Gastrocnemius medialis (tissue), 4 donors: ENCODE measurements around the gene PRM2. TPM values are rescaled to one million over a fixed set of nuclear protein-coding genes. Genes with fewer than 3 reads are reported as not detected.

ENCODE experiments used
- ATAC-seq, 2 donors: fragments of 150-250 bp; one replicate each; pipeline ENCODE4 v1.9.1; 2016
- DNase-seq, 2 donors: peaks; one replicate each; pipeline ENCODE4 v3.0.0-alpha.2; 2019
- H3K27ac ChIP-seq, 4 donors: fragments of 200-600 bp; sonication (generic); 1 replicate in 1 of 4; 2 replicates in 3 of 4; pipeline ENCODE4 v1.5.1; 2016 to 2018; ENCODE audit warnings: mild to moderate bottlenecking in 2 of 4, moderate library complexity in 1 of 4
- H3K27me3 ChIP-seq, 3 donors: fragments of 200-600 bp; sonication (generic) in 2 of 3; 1 replicate in 1 of 3; 2 replicates in 2 of 3; pipeline versions ENCODE4 v1.5.1 to v1.6.0; 2016 to 2019; ENCODE audit warnings: mild to moderate bottlenecking in 1 of 3, moderate library complexity in 1 of 3
- H3K36me3 ChIP-seq, 2 donors: fragments of 200-600 bp; sonication (generic) in 1 of 2; one replicate each; pipeline ENCODE4 v1.5.1; 2017 to 2018
- H3K4me1 ChIP-seq, 2 donors: fragments of 200-600 bp; sonication (generic) in 1 of 2; one replicate each; pipeline ENCODE4 v1.5.1; 2016 to 2017; ENCODE audit warnings: mild to moderate bottlenecking in 2 of 2
- H3K4me3 ChIP-seq, 4 donors: fragments of 200-600 bp; sonication (generic) in 3 of 4; 1 replicate in 1 of 4; 2 replicates in 3 of 4; pipeline ENCODE4 v1.5.1; 2016 to 2019; ENCODE audit warnings: mild to moderate bottlenecking in 2 of 4
- H3K9me3 ChIP-seq, 3 donors: fragments of 200-600 bp; sonication (generic) in 2 of 3; 1 replicate in 1 of 3; 2 replicates in 2 of 3; pipeline ENCODE4 v1.5.1; 2016 to 2019
- POLR2A ChIP-seq, 2 donors: fragments of 450-650 bp; IDR thresholded peaks; one replicate each; pipeline ENCODE4 v1.6.1; 2017; ENCODE audit warnings: antibody characterized with exemption in 2 of 2, mild to moderate bottlenecking in 2 of 2, moderate library complexity in 2 of 2
- in situ Hi-C, 4 donors: fragments of 200-750 bp; cut with MboI; loops; one replicate each; pipeline versions ENCODE4 v1.15.0 to v1.8.0; 2017; ENCODE audit warnings: low sequenced_read_pairs in 4 of 4
- intact Hi-C: fragments of 100-400 bp; cut with DNase I; formaldehyde crosslinking; loops from one replicate; pipeline ENCODE4 v1.15.1; 2023; ENCODE audit warnings: low total_unique reads
- total RNA-seq, 4 donors: library from RNA; depleted of rRNA; stranded (reverse); fragments of >200 nt; gene quantifications; one replicate each; pipeline versions ENCODE4 v1.1.0 to v1.2.3, GENCODE V29; 2016
- TF ChIP-seq, protein P1 (sequence below), 5 experiments: fragments of 450-650 bp in 3 of 5; fragments of 200-600 bp in 2 of 5; sonication (generic) in 2 of 5; IDR thresholded peaks in 4 of 5; conservative IDR thresholded peaks in 1 of 5; 1 replicate in 4 of 5; 2 replicates in 1 of 5; pipeline ENCODE4 v1.5.1; 2016 to 2019; ENCODE audit warnings: antibody characterized with exemption in 5 of 5, mild to moderate bottlenecking in 3 of 5, moderate library complexity in 3 of 5

Gene PRM2
- total RNA-seq, 4 donors from 2014 or later = not detected

DNA sequence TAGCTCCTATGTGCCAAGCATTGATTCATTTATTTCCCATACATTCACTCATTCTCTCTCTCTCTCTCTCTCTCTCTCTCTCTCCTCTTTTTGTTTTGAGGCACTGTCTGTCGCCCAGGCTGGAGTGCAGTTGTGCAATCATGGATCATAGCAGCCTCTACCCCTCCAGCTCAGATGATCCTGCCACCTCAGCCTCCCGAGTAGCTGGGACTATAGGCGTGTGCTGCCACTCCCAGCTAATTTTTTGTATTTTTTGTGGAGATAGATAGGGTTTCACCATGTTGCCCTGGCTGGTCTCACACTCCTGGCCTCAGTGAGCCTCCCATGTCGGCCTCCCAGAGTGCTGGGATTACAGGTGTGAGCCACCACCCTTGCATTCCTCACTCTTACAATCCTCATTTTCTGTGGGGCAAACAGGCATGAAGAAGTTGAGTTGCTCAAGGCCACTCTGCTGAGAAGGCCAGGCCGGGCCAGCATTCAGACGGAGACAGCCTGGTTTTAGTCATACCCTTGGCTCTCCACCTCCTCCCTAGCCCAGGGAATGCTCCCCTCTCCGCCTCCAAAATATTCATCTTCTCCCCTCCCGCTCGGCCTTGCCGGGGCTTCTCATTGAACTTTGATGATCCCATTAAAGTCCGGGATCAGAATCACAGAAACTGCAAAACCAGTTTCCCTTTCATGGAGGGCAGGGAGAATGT lies 765 bp upstream of the PRM2 start:
- TF ChIP-seq, protein P1, sequence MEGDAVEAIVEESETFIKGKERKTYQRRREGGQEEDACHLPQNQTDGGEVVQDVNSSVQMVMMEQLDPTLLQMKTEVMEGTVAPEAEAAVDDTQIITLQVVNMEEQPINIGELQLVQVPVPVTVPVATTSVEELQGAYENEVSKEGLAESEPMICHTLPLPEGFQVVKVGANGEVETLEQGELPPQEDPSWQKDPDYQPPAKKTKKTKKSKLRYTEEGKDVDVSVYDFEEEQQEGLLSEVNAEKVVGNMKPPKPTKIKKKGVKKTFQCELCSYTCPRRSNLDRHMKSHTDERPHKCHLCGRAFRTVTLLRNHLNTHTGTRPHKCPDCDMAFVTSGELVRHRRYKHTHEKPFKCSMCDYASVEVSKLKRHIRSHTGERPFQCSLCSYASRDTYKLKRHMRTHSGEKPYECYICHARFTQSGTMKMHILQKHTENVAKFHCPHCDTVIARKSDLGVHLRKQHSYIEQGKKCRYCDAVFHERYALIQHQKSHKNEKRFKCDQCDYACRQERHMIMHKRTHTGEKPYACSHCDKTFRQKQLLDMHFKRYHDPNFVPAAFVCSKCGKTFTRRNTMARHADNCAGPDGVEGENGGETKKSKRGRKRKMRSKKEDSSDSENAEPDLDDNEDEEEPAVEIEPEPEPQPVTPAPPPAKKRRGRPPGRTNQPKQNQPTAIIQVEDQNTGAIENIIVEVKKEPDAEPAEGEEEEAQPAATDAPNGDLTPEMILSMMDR (IDR thresholded peaks at IDR 0.05 in 4 of 5, conservative IDR thresholded peaks at IDR 0.05 in 1 of 5) = no peak
- TF ChIP-seq POLR2A (IDR thresholded peaks at IDR 0.05) = no peak
- intact Hi-C loops (no loop called here), in situ Hi-C loops (no loop called here)
- Histone ChIP-seq H3K27me3 (no peaks in the 10 kb centered on the region), H3K36me3 (no peaks in the 10 kb centered on the region), H3K9me3 (no peaks in the 10 kb centered on the region), H3K4me1 (no peaks in the 10 kb centered on the region), H3K4me3 (no peak overlapping the region), H3K27ac (no peak overlapping the region)
- ATAC-seq (no peak), DNase-seq (no peak)

DNA sequence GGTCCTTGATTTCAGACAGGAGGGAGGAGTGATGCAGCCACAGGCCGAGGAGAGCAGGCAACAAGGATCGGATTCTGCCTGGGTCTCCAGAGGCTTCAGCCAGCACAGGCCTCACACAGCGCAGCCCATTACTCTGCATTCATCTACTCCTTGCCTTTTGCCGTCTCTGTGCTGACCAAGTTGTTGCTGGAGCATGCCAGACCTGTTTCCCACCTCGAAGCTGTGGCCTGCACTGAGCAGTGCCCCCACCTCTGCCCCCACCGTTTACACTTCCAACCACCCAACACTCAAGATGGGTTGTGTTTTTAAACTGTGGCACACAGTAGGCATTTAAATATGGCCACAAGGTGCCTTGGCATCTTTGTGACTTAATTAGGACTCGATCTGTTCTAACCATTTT lies 1.3 kb downstream of the PRM2 start:
- Histone ChIP-seq H3K4me3 (no peak overlapping the region), H3K27me3 (no peaks in the 10 kb centered on the region), H3K36me3 (no peaks in the 10 kb centered on the region), H3K9me3 (no peaks in the 10 kb centered on the region), H3K27ac (no peak overlapping the region), H3K4me1 (no peaks in the 10 kb centered on the region)
- no peak for DNase-seq
- intact Hi-C loops (no loop called here), in situ Hi-C loops (no loop called here)
- TF ChIP-seq POLR2A (IDR thresholded peaks at IDR 0.05) = no peak
- TF ChIP-seq, protein P1 (IDR thresholded peaks at IDR 0.05 in 4 of 5, conservative IDR thresholded peaks at IDR 0.05 in 1 of 5) = no peak
- no peak for ATAC-seq

DNA sequence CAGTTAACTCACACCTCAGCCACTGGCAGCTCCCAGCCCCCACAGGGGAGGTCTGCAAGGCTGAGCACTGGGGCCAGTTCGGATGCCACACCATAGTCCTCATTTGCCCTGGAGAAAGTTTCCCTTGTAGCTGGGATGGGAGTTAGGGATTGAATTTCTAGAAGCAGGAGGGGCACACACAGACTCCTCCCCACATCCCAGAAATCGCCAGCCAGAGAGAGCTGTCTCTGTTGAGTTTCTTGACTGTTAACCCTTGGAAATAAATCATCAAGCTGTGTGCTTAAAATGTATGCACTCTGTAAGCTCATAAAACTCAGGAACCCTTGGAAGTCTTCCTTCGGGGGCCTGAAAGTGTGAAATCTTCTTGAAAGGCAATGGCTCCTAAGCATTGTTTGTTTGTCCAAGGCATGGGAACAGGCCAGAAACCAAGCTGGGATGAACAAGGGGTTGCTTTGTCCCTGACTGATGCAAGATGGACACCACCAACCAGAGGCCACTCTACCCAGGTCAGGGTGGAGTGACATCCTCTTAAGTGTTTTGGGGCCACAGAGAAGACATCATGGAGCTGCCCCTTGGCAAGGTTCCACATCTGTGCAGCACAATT lies 2.5 kb downstream of the PRM2 start:
- TF ChIP-seq, protein P1 (IDR thresholded peaks at IDR 0.05 in 4 of 5, conservative IDR thresholded peaks at IDR 0.05 in 1 of 5) = no peak
- no peak for TF ChIP-seq POLR2A (IDR thresholded peaks at IDR 0.05)
- no peak overlapping the region for H3K27ac ChIP-seq
- intact Hi-C loops (no loop called here), in situ Hi-C loops (no loop called here)
- no peak for DNase-seq
- no peaks in the 10 kb centered on the region for H3K9me3 ChIP-seq
- no peaks in the 10 kb centered on the region for H3K4me1 ChIP-seq
- no peak overlapping the region for H3K4me3 ChIP-seq
- H3K36me3 ChIP-seq = no peaks in the 10 kb centered on the region
- ATAC-seq = no peak
- no peaks in the 10 kb centered on the region for H3K27me3 ChIP-seq

DNA sequence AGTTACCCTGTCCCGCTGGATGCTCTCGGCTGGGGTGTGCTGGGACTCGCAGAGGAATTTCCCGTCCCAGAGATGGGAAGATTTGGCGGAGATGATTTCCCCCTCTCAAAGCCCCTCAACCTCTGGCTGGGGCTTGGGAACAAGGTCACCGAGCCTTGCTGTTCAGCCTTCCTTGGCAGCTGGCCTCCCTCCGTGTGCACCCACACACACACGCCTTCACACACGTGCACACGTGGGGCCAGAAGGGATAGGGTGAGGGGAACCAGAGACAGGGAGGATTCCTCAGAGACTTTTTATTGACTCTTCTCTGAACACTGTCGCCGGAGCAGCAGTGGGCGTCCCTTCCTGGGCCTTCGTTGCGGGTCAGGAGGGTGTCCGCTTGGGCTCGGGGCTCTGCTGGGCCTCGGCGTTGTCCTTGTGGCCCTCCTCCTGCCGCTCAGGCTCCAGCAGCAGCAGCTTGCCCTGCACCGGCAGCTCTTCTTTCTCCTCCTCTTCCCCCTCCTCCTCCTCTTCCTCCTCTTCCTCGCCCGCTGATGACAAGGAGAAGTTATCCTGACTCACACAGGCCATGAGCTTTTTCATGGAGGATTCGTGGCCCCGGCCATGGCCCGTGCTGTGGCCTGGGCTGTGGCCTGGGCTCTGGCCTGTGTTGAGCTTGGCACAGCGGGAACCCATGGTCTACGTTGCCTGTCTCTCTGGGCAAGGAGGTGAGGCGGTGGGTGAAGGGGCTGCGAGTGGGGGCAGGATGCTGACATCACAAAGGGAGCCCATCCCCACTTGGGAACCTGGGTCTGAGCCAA lies 3.2 kb downstream of the PRM2 start, which contains the start of gene PRM3:
PRM3 (minus strand) TSS at position 709 of the 800 bp plus-strand sequence; CDS start at position 675, 34 bp downstream.
- H3K27me3 ChIP-seq = no peaks in the 10 kb centered on the region
- no peaks in the 10 kb centered on the region for H3K36me3 ChIP-seq
- intact Hi-C loops = no loop called here
- no peak for TF ChIP-seq POLR2A (IDR thresholded peaks at IDR 0.05)
- no peak within 1 kb of the TSS for H3K4me3 ChIP-seq
- no peaks in the 10 kb centered on the region for H3K9me3 ChIP-seq
- no peak for ATAC-seq
- H3K27ac ChIP-seq = no peak within 1 kb of the TSS
- in situ Hi-C loops = no loop called here
- no peaks in the 10 kb centered on the region for H3K4me1 ChIP-seq
- DNase-seq = no peak

DNA sequence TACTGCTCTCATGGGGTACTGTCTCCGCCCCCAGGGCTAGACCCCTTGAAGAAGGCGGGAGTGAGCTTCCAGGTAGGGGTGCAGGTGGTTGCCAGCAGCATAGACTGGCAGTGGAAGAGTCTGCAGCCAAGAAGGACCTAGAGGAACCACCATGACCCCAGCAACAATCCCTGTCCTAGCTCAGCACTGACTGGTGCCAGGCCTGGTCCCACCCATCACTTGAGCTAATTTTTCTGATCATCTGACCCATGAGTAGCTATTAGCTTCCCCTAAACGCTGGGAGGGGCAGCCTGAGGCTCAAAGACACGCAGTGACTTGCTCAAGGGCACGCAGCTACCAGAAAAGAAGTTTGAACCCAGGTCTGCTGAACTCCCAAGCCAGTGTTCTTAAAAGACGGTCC lies 3.8 kb downstream of the PRM2 start:
- ATAC-seq (no peak), DNase-seq (no peak)
- no peaks in the 10 kb centered on the region for H3K9me3 ChIP-seq
- no peaks in the 10 kb centered on the region for H3K36me3 ChIP-seq
- H3K27ac ChIP-seq = no peak overlapping the region
- no peak overlapping the region for H3K4me3 ChIP-seq
- intact Hi-C loops = no loop called here
- H3K4me1 ChIP-seq = no peaks in the 10 kb centered on the region
- TF ChIP-seq, protein P1 (IDR thresholded peaks at IDR 0.05 in 4 of 5, conservative IDR thresholded peaks at IDR 0.05 in 1 of 5) = no peak
- TF ChIP-seq POLR2A (IDR thresholded peaks at IDR 0.05) = no peak
- in situ Hi-C loops = no loop called here
- no peaks in the 10 kb centered on the region for H3K27me3 ChIP-seq
